Loucy (cell line): Measurements from ENCODE around the gene AKAP5.

Source experiments
- H2AFZ ChIP-seq: fragments of 200-600 bp; sonication (generic); 2 replicates; pipeline ENCODE4 v1.6.0; 2016; ENCODE audit warnings: antibody characterized with exemption, mild to moderate bottlenecking, low read length, moderate library complexity
- H3F3A ChIP-seq: fragments of 200-600 bp; 2 replicates; pipeline ENCODE4 v1.6.0; 2016; ENCODE audit warnings: antibody characterized with exemption, low read depth, mild to moderate bottlenecking
- H3K27me3 ChIP-seq: fragments of 200-600 bp; sonication (generic); 2 replicates; pipeline ENCODE4 v1.6.1; 2014; ENCODE audit warnings: low read length, mild to moderate bottlenecking; ENCODE audit not compliant: insufficient read depth, poor library complexity, severe bottlenecking
- H3K36me3 ChIP-seq: fragments of 200-600 bp; sonication (generic); 2 replicates; pipeline ENCODE4 v1.6.1; 2016; ENCODE audit warnings: low read length; ENCODE audit not compliant: insufficient read depth
- H3K4me1 ChIP-seq: fragments of 200-600 bp; sonication (generic); 2 replicates; pipeline ENCODE4 v1.5.1; 2014; ENCODE audit warnings: low read length, mild to moderate bottlenecking; ENCODE audit not compliant: insufficient read depth, poor library complexity, severe bottlenecking
- H3K4me2 ChIP-seq: fragments of 200-600 bp; sonication (generic); 2 replicates; pipeline ENCODE4 v1.6.0; 2014; ENCODE audit warnings: antibody characterized with exemption, low read length, low read depth, mild to moderate bottlenecking; ENCODE audit not compliant: poor library complexity, severe bottlenecking
- H3K4me3 ChIP-seq: fragments of 200-600 bp; sonication (generic); 2 replicates; pipeline ENCODE4 v1.5.1; 2014; ENCODE audit warnings: low read length, mild to moderate bottlenecking, mixed read lengths; ENCODE audit not compliant: poor library complexity, severe bottlenecking
- H3K79me2 ChIP-seq: fragments of 200-600 bp; sonication (generic); 2 replicates; pipeline ENCODE4 v1.6.1; 2014; ENCODE audit warnings: low read length; ENCODE audit not compliant: insufficient read depth
- H3K9ac ChIP-seq: fragments of 200-600 bp; sonication (generic); 2 replicates; pipeline ENCODE4 v1.6.0; 2014; ENCODE audit warnings: mild to moderate bottlenecking, low read depth, low read length, moderate library complexity; ENCODE audit not compliant: poor library complexity, severe bottlenecking
- H3K9me2 ChIP-seq: fragments of 200-600 bp; sonication (generic); replicated peaks from 2 replicates; pipeline ENCODE4 v1.6.1; 2016; ENCODE audit warnings: low read depth, low read length, mixed read lengths
- H3K9me3 ChIP-seq: fragments of 200-600 bp; sonication (generic); 2 replicates; pipeline ENCODE4 v1.6.1; 2014; ENCODE audit warnings: mild to moderate bottlenecking, antibody characterized with exemption, low read length, low read depth; ENCODE audit not compliant: insufficient read depth
- H4K20me1 ChIP-seq: fragments of 200-600 bp; sonication (generic); 2 replicates; pipeline ENCODE4 v1.6.0; 2014; ENCODE audit warnings: antibody characterized with exemption, low read length, mild to moderate bottlenecking; ENCODE audit not compliant: insufficient read depth, poor library complexity, severe bottlenecking
- EZH2phosphoT487 ChIP-seq: fragments of 200-600 bp; IDR thresholded peaks from 2 replicates; pipeline ENCODE4 v1.6.1; 2018; ENCODE audit warnings: antibody characterized with exemption, mild to moderate bottlenecking, moderate library complexity, borderline replicate concordance
- TF ChIP-seq, protein P1 (sequence below): fragments of 200-600 bp; sonication (generic); conservative IDR thresholded peaks from 2 replicates; pipeline ENCODE4 v1.5.1; 2014; ENCODE audit warnings: mild to moderate bottlenecking, antibody characterized with exemption, low read length

AKAP5 gene

DNA sequence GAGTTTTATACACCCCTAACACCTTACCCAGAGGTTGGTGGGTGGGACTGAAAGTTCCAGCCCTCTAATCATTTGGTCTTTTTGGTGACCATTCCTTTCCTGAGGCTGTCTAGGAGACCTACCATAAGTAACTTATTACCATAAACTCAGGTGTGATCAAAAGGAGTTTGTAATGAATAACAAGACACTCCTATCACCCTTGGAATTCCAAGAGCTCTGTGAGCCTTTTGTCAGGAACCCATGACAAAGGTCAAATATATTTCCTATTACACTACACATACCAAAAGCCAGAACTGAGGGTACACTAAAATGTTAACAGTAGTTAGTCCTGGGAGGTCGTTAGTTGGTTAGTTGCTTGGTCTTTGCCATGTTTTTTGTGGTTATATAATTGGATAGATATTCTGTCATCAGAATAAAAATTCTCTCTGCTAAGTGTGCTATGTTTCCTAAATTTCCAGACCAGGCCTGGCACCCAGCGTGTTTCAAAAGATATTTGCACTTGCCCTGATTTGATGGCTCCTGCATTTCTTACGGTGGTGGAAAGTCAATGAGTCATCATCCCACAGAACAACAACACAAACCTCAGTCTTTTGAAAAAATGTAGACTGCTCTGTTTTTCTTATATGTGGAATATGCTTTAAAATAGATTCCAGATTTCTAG, 27.0 kb upstream of the AKAP5 start:
- H3K9ac ChIP-seq: no peak overlapping the region
- no peaks in the 10 kb centered on the region for H3K27me3 ChIP-seq
- H3K36me3 ChIP-seq: peaks cover 79% of the 10 kb centered on the region; the same call in 1 of the 2 replicates
- no peak overlapping the region for H3K4me3 ChIP-seq
- no peak for TF ChIP-seq EZH2phosphoT487
- TF ChIP-seq, protein P1, sequence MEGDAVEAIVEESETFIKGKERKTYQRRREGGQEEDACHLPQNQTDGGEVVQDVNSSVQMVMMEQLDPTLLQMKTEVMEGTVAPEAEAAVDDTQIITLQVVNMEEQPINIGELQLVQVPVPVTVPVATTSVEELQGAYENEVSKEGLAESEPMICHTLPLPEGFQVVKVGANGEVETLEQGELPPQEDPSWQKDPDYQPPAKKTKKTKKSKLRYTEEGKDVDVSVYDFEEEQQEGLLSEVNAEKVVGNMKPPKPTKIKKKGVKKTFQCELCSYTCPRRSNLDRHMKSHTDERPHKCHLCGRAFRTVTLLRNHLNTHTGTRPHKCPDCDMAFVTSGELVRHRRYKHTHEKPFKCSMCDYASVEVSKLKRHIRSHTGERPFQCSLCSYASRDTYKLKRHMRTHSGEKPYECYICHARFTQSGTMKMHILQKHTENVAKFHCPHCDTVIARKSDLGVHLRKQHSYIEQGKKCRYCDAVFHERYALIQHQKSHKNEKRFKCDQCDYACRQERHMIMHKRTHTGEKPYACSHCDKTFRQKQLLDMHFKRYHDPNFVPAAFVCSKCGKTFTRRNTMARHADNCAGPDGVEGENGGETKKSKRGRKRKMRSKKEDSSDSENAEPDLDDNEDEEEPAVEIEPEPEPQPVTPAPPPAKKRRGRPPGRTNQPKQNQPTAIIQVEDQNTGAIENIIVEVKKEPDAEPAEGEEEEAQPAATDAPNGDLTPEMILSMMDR: no peak
- no peaks in the 10 kb centered on the region for H3F3A ChIP-seq
- no peaks in the 10 kb centered on the region for H3K79me2 ChIP-seq
- H3K9me2 ChIP-seq: no peaks in the 10 kb centered on the region
- H3K4me1 ChIP-seq: no peaks in the 10 kb centered on the region
- H3K4me2 ChIP-seq: no peak overlapping the region
- no peak overlapping the region for H2AFZ ChIP-seq
- H4K20me1 ChIP-seq: no peaks in the 10 kb centered on the region
- no peaks in the 10 kb centered on the region for H3K9me3 ChIP-seq

DNA sequence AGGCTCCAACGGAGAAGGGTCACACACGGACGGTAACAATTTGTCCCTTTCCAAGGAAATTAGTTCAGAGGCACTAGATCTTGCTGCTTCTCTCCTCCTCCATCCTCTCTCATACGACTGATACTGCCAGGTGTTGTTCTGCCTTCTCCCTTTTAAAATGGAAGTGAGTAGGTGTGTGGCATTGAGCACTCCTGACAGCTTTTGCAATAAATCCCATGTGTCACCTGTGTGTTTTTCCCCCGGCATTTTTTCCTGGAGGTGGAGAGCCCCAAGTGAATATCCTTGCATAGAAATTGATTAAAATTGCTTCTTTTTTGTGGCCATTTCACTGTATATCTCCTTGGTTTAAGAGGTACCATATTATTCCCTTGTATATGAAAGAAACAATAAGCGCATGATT, 26.2 kb upstream of the AKAP5 start:
- Histone ChIP-seq H3K9me3 (no peaks in the 10 kb centered on the region), H3K4me1 (no peaks in the 10 kb centered on the region), H3K4me3 (no peak overlapping the region), H3K9me2 (no peaks in the 10 kb centered on the region), H4K20me1 (no peaks in the 10 kb centered on the region), H3K4me2 (no peak overlapping the region), H3K9ac (no peak overlapping the region), H3K27me3 (no peaks in the 10 kb centered on the region), H3F3A (no peaks in the 10 kb centered on the region), H3K79me2 (no peaks in the 10 kb centered on the region), H3K36me3 (peaks cover 82% of the 10 kb centered on the region; the same call in 1 of the 2 replicates), H2AFZ (no peak overlapping the region)
- no peak for TF ChIP-seq EZH2phosphoT487
- TF ChIP-seq, protein P1: no peak

DNA sequence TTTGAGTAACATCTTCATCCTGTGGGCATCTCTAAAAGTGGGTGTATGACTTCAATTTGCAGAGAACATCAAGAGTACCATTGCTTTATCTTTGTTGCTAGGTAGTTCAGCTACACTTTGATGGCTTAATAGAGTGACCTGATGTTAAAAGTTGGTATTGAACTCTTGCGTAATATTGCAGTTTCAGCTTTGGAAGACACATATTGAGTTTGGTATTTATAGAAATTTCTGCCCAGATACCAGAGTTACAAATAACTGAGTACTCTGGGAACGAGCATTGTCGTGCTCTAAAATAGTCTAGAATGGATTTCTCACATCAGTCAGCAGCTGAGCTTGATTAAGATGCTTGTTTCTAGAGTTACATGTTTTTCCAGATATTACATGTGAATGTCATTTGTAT, 24.8 kb upstream of the AKAP5 start:
- no peak overlapping the region for H2AFZ ChIP-seq
- H3K27me3 ChIP-seq: no peaks in the 10 kb centered on the region
- H3K79me2 ChIP-seq: no peaks in the 10 kb centered on the region
- H4K20me1 ChIP-seq: no peaks in the 10 kb centered on the region
- no peaks in the 10 kb centered on the region for H3K9me3 ChIP-seq
- no peak for TF ChIP-seq EZH2phosphoT487
- TF ChIP-seq, protein P1: no peak
- H3K4me1 ChIP-seq: peaks cover 13% of the 10 kb centered on the region
- H3K4me2 ChIP-seq: no peak overlapping the region
- H3F3A ChIP-seq: peaks cover 4% of the 10 kb centered on the region; the same call in 1 of the 2 replicates
- peaks cover 71% of the 10 kb centered on the region; the same call in 1 of the 2 replicates for H3K36me3 ChIP-seq
- no peak overlapping the region for H3K4me3 ChIP-seq
- H3K9me2 ChIP-seq: no peaks in the 10 kb centered on the region
- H3K9ac ChIP-seq: no peak overlapping the region
